C1 segment of cervical spinal cord (tissue), 14 donors: Measurements from ENCODE around the gene PLBD2.
A peak's percentile ranks its signal among the peaks of the same experiment; 100 is the strongest.

Source experiments
- DNase-seq, 14 donors: peaks; one replicate each; lab custom pipeline; 2025; lab: John Stamatoyannopoulos, UW

The PLBD2 gene

DNA sequence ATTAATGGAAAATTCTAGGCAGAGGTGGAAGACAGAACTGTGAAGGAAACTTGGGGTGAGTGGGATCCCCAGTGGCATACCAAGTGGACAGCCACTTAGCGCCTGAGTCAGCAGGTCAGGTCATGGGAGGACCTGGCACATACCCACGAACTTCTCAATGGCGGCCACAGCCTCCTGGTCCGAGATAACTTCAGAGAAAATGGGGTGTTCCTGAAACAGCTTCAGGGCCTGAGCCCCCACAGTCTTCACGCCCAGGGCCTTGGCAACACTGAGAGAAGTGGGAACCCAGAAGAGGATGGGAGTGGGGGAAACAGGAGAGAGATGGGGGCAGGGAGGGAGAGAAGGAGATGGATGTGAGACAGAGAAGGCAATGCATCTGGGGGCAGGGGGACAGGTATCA, 35.4 kb downstream of the PLBD2 start:
- no peak for DNase-seq

DNA sequence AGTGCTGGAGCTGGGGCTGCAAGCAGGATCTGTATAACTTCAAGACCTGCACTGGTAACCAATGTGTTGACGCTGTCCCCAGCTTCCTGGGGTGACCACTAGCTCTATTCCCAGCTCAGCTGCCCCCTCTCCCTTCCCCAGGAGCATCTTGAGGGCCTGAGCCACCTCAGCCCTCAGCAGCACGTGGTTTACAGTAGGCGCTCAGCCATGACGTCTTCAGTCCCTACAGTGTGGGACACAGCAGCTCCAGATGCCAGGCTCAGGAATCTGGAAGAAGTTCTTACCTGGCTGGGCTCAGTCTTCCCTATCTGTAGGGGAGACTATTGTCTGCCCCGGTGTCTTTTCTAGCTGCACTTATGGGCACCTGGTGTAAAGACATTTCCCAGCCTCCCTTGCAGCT, 36.7 kb downstream of the PLBD2 start:
- DNase-seq, result no peak

DNA sequence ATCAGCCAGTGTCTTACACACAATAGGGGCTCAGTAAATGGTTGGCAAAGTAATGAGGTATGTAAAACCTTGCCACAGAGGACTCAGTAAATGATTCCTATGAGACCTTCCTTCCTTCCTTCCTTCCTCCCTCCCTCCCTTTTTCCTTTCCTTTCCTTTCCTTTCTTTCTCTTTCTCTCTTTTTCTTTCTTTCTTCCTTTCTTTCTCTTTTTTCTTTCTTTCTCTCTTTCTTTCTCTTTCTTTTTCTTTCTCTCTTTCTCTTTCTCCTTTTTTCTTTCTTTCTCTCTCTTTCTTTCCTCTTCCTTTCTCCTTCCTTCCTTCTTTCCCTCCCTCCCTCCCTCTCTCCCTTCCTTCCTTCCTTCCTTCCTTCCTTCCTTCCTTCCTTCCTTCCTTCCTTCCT, 37.8 kb downstream of the PLBD2 start:
- no peak for DNase-seq

DNA sequence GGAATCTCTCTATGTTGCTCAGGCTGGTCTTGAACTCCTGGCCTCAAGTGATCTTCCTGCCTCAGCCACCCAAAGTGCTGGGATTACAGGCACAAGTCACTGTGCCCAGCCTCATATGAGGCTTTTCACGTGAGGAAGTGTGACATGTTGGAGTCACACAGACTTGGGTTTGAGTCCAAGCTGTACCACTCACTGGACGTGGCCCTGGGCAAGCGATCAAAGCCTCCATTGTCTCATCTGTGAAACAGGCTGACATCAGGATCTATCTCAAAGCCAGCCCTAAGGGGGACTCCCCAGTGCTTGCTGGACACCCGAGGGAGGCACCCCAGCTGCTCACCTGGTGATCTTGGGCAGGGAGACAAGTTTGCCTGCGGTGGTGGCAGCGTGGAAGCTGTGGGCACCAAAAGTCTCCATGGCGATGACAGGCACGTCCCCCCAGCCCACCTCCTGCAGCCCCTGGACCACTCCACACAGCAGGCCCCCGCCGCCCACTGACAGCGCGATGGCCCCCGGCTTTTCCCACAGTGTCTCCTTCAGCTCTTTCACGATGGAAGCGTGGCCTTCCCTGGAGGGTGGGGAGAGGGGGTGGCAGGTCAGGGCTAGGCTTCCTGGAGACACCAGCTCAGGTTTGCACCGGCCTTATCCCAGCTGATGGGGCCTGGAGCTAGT, 38.6 kb downstream of the PLBD2 start:
- peak in 8 of 14 donors; percentile 13 to 67 (median 28) for DNase-seq

DNA sequence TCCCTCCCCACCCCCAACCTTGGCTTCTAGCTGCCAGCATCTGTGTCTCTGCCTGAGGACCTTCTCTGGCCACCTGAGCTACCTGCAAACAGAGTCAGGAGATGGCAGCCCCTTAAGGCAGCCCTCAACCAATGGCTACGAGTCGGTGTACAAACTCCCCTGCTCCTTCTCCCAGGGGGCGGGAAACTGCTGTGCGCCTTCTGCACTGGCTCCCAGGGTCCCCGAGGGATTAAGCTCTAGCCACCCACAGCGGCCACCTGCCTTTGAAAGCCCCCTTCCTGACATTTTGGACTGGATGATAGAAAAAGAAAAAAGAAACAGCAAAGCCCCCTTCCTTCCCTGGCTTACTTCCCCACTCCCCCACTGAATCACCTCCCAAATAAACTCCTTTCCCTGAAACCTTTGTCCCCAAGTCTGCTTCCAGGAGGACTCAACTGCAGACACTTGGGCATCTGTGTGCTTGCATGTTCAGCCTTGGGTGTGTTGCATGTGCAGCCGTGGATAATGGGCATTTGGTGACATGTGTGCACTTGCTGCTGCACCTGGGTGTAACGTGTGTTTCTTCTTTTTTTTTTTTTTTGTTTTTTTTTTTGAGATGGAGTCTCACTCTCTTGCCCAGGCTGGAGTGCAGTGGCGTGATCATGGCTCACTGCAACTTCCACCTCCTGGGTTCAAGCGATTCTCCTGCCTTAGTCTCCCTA, 39.3 kb downstream of the PLBD2 start:
- DNase-seq, result peak in 1 of 14 donors; percentile 33

DNA sequence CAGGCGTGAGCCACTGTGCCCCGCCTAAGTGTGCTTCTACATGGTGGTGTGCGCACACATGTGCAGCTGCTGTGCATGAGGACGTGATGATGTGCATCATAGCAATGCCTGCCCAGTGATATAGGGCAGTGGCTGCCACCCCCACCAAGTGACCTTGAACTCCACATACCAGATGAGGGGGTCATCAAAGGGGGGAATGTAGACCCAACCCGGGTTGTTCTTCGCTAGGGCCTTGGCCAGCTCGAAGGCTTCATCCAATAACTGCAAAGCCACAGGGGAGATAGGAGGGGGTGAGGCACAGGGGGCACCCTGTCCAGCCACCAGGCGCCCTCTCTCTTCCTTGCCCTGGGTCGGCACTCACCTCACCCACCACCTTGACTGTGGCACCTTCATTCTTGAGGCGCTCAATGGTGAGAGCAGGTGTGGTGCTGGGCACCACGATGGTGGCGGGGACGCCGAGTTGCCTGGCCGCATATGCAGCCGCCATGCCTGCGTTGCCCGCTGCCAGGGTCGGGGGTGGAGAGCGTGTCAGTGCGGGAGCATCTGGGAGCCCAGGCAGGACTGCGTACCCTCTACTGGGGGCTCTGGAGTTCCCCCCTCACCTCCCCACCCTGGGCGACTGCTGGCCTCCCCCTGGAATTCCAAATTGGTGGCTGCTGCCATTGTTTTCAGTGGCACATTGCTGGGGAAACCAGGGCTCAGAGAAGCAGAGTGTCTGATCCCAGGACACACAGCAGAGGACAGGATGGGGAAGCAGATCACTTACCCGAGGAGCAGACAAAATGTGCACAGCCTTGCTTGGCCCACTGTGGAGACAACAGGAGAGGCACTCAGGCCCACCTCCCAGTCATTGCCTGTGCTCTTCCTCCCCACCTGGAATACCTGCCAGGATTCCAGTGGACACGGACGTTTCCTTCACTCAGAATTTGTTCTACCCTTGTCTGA, 40.2 kb downstream of the PLBD2 start:
- DNase-seq, result no peak

DNA sequence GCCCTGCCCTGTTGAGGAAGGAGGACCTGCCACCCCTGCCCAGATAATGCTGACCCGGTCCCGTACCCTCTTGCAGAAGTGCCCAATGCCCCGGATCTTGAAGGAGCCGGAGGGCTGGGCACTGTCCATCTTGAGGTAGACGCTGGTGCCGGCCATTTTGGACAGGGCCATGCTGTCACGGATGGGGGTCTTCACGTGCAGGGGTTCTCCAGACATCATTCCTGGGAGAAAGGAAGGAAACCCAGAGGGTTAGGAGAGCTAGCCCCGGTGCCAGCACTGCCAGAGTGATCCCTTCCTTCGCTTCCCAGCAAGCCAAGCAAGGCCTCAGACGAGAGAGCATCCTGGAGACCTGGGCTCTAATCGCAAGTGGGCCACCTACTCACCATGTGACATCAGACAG, 41.1 kb downstream of the PLBD2 start:
- no peak for DNase-seq

DNA sequence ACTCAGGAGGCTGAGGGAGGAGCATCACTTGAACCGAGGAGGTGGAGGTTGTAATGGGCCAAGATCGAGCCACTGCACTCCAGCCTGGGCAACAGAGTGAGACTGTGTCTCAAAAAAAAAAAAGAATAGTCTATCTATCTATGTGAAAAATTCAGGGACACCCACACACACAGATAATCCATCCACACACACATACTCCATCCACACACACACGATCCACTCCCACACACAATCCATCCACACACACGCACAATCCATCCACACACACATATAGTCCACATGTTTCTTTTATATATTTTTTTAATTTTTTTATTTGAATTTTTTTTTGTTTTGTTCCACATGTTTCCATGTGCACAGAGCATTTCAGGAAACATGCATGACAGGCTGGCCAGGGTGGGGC, 42.0 kb downstream of the PLBD2 start:
- DNase-seq, result no peak

DNA sequence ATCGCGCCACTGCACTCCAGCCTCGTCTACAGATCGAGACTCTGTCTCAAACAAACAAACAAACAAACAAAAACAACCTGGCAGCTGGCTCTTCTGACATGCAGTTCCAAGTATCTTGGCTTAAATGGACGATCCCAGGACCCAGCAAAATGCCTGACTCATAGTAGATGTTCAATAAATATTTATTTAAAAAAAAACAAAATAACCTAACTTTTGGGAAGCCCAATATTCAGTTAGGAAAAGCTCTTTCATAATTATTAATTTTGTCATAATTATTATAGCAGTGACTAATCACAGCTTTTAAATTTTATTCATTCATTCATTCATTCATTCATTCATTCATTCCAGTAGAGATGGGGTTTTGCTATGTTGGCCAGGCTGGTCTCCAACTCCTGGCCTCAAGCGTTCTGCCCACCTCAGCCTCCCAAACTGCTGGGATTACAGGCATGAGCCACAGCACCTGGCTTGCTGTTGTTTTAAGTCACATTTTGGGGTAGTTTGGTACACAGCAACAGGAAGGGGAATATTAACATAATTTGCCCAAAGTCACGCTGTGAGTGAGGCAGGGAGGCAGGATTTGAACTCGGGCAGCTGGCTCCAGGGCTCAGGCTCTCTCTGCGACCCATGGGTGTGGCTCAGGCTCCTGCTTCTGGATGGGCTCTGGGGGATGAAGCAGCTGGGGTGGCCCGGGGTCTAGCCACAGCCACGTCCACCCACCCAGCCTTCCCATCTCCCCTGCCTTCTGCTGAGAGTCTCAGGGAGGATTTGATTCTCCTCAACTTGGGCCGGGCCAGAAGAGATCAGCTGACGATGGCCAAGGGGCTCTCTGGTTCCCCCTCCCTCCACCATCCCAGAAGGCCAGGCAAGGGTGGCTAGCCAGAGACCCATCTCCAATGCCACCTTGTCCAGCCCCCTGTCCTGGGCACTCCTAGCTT, 42.9 kb downstream of the PLBD2 start:
- no peak for DNase-seq

DNA sequence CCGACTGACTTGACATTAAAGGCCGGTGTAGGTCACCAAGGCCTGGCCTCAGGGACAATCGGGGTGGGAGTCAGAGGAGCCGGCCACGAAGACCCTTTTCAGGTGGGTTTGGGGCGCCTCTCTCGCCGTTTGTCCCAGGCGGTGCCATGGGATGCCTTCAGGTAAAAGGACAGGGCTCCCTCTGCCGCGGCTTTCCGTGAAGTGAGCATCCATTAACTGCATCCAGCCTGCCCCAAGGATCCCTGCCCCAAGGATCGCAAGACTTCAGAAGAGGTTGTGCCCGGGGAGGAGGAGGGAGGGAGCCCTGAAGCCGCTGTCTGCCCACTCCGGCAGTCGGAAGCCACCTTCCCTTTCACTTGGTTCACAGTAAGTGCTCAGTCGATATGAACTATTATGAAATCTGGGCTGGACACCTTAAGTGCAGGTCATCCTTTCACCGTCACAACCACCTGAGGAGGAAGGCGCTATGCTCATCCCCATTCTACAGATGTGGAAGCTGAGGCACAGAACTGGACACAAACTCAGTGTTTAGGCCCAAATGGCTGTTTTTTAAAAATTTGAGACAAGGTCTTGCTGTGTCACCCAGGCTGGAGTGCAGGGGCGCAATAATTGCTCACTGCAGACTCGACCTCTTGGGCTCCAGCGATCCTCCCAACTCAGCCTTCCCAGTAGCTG, 44.3 kb downstream of the PLBD2 start:
- DNase-seq, result no peak

DNA sequence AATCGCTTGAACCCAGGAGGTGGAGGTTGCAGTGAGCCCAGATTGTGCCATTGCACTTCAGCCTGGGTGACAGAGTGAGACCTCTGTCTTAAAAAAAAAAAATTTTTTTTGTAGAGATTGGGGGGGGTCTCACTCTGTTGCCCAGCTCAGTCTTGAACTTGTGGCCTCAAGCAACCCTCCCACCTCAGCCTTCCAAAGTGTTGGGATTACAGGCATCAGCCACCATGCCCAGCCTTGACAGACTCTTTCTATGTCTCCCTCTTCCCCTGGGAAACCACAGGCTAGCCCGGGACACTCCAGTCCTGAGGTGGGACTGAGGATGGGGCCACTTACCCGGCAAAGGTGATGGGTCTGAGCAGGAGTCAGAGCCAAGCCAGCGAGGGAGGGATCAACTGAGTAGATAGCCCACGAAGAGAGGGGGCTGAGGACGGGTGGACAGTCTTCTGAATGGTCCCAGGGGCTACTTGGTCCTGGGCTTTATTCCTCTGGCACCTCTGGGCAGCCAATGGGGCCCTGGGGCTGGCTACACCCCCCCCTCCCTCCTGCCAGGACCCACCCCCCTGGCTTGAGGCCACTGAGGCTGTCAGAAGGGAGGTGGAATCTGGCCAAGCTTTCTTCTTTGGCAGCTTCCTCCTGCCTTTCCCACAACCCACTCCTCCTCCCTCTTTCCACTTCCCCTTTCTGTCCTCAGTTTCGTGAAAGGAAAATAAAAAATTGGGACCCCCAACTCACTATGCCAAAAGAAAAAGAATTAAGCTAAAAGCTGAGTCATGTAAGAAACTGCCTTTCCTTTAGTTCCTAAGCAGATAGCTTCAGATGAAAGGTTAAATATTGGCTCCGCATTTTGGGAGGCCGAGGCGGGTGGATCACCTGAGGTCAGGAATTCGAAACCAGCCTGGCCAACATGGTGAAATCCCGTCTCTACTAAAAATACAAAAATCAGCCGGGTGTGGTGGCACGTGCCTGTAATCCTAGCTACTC, 45.3 kb downstream of the PLBD2 start, which contains the start of gene SDS:
TSS of gene SDS (minus strand) at position 453 of the 981 bp plus-strand sequence. CDS start 4,179 bp downstream, outside the sequence.
- DNase-seq, result peak in 13 of 14 donors; percentile 9 to 84 (median 45)

DNA sequence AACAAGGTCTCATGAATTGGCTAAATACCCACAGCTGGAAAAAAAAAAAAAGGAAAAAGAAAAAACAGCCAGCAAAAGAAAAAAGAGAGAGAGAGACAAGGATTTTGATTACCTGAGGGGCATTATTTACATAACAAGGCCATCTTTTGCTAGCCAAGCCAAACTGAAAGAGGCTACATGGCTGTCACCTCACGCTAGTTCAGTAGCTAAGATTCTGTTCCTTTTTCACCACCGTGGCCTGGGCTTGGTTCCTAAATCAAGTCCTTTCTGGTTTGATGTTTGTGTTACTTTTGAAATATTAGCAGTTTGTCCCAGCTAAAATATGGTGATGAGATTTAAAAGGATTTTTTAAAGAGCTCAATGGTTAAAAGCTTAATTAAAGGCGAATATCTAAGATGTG, 47.3 kb downstream of the PLBD2 start:
- no peak for DNase-seq

DNA sequence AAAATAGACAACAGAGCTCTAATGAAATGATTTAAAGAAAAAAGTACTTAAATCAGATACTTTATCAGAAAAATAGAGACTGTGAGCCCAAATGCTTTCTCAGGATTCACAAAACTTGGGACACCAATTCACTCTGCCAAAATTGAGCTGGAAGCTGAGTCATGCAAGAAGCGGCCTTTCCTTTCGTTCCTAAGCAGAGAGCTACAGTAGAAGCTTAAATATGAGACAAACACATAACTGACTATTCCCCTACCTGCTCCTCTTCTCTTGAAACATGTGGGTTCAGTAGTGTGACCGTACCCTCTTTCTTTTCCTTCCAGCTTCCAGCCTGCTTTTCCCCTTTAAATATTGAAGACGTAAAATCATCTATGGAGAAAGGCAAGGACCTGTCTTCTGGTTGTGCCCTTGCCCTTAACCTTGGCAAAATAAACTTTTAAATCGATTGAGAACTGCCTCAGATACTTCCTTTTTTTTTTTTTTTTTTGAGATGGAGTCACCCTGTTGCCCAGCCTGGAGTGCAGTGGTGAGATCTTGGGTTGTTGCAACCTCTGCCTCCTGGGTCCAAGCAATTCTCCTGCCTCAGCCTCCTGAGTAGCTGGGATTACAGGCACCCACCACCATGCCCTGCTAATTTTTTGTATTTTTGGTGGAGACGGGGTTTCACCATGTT, 49.7 kb downstream of the PLBD2 start:
- no peak for DNase-seq

DNA sequence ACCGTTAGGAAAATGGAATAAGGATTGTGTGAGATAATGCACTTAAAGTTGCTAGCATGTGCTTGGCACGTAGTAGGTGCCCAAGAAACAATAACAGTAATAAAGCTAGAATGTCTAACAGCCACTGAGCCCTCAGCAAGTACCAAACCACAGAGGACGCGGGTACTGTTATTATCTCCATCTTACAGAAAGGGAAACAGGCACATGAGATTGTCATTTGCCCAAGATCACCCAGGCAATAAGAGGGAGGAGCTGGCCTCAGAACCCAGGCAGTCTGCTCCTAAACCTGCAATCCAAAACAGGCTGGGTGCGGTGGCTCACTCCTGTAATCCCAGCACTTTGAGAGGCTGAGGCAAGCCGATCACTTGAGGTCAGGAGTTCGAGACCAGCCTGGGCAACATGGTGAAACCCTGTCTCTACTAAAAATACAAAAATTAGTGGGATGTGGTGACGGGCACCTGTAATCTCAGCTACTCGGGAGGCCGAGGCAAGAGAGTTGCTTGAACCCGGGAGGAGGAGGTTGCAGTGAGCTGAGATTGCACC, 50.4 kb downstream of the PLBD2 start:
- DNase-seq, result no peak

DNA sequence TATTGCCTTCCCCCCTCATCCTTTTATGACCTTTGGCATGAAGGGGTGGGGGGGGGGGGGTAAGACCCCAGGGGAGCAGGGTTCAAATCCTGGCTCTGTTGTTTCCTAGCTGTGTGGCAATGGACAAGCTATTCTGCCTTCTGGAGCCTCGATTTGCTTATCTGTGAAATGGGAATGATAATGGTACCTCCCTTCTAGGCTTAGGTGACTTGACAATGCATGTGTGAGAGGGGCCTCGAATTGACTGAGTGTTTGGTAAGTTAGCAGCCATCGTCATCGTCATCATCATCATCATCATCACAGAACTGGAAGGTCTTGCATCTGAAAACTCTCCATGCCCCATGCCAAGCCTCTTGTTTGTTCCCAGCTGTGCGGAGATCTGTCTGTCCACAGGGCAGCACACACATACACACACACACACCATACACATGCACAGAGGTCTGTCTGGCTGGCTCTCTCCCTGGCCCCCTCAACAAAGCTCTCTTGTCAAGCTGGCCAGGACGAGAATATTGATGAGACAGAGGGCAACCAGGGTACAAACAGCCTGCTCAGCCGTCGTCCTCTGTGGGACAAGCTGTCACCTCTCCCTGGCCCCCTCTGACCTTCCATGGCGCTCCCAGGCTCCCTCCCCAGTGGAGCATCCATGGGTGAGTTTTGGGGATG, 51.2 kb downstream of the PLBD2 start:
- DNase-seq, result peak in 2 of 14 donors; percentile 13

DNA sequence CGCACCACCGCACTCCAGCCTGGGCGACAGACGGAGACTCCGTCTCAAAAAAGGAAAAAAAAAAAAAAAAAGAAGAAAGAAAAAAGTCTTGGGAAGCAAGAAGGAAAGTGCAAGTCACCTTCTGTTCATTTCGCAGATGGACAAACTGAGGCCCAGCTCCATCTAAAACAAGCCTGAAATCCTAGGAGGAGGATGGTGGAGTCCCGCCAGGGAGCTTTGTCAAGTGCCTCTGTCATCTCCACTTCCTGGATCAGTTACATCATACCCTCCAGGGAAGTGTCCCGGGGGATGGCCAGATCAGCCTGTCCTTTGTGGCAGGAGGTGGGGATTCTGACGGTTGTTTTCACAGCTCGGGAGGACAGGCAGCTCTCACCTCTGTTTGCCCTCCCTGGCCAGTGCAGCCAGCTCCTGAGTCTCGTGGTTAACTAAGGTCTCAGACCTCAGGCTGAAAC, 55.1 kb downstream of the PLBD2 start:
- no peak for DNase-seq

DNA sequence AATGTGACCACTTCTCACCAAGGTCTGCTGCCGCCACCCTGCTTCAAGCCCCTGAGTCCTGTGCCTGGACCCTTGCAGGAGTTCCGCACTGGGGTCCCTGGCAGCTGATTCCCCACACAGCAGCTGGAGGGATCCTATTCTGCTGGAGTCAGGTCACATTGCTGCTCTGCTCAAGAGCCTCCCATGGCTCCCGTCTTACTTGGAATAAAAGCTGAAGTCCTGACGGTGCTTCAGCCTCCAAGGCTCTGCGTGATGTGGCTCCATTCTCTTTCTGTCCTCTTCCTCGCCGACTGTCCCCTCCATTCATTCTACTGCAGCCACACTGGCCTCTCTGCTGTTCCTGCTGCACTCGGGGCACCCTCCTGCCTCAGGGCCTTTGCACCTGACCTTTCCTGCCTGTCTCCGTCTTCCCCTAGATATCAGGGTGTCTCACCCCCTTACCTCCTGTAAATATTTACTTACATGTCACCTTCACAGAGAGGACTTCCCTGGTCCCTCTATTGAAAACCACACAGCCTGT, 56.2 kb downstream of the PLBD2 start:
- no peak for DNase-seq
